Heart left ventricle (tissue), 13 donors: ENCODE measurements around the gene ZNF804B.

ENCODE experiments used
- CTCF ChIP-seq, 12 donors: fragments of 200-600 bp; sonication (generic) in 4 of 12; IDR thresholded peaks; one replicate each; pipeline versions ENCODE4 v1.5.0 to v1.8.0; 2018 to 2022; ENCODE audit warnings: antibody characterized with exemption in 12 of 12, mild to moderate bottlenecking in 5 of 12
- POLR2A ChIP-seq, 2 donors: fragments of 450-650 bp; IDR thresholded peaks; one replicate each; pipeline ENCODE4 v1.6.1; 2017; ENCODE audit warnings: antibody characterized with exemption in 2 of 2, mild to moderate bottlenecking in 2 of 2, moderate library complexity in 2 of 2
- donor health status: ischemic (EF 13 %, LVEDD 7.1; RV severe dilation, severe dysfunction).
- donor health status: DM: no; HTN: yes; CAD: no.
- donor health status: DM: no; HTN: no; CAD: no.
- donor health status: ischemic (EF 25% LVEDD 6.9; RV normal size, moderate dysfunction).
- donor health status: ischemic (EF 25% LVEDD 5.7; RV mildly dilated, moderate dysfunction).
- donor health status: ischemic (EF 35%, LVEDD 5.7; RV mildly dilated, moderate dysfunction).
- donor health status: nonischemic (EF 11% LVEDD 7.7; RV severe dilation, severe dysfunction).
- donor health status: DM: yes; HTN: yes; CAD: no.
- donor health status: PGD.
- donor health status: ischemic (EF 29% LVEDD 5.4; RV normal size, mild dysfunction).
- donor health status: nonischemic (EF 23%, LVEDD 6.1; RV moderate dilation, normal function).

- no peak for TF ChIP-seq CTCF (IDR thresholded peaks at IDR 0.05)
- no peak for TF ChIP-seq POLR2A (IDR thresholded peaks at IDR 0.05)
These were observed 576.6 kb downstream of the ZNF804B start for GRCh38 chr7:89336121-89336520.
